Lung (tissue), 12 donors: ENCODE data around the gene EMD. TPM values are rescaled to one million over a fixed set of nuclear protein-coding genes. Genes with fewer than 3 reads are reported as not detected.

Source experiments
- ATAC-seq: fragments of 200-7000 bp; cut with Tn5 transposase; one replicate; pipeline ENCODE4 v1.9.1; 2020; ENCODE audit warnings: moderate number of reproducible peaks; ENCODE audit not compliant: insufficient read depth, low FRiP score
- DNase-seq, 3 donors: peaks; one replicate each; pipeline ENCODE4 v3.0.0-alpha.2; 2013 to 2017
- H3K27ac ChIP-seq, 2 donors: one replicate each; pipeline ENCODE4 v1.5.1; 2013; ENCODE audit warnings: mild to moderate bottlenecking in 2 of 2, moderate library complexity in 2 of 2, control low read depth in 1 of 2, inconsistent platforms in 1 of 2, low read depth in 1 of 2, low read length in 1 of 2
- H3K27me3 ChIP-seq, 3 donors: one replicate each; pipeline ENCODE4 v1.5.1; 2013; ENCODE audit warnings: low read length in 2 of 3; ENCODE audit not compliant: control insufficient read depth in 3 of 3, insufficient read depth in 3 of 3
- H3K36me3 ChIP-seq, 4 donors: one replicate each; pipeline ENCODE4 v1.5.1; 2013; ENCODE audit warnings: low read length in 4 of 4, mild to moderate bottlenecking in 1 of 4, moderate library complexity in 1 of 4; ENCODE audit not compliant: control insufficient read depth in 4 of 4, insufficient read depth in 4 of 4
- H3K4me1 ChIP-seq, 5 donors: one replicate each; pipeline ENCODE4 v1.5.1; 2013; ENCODE audit warnings: low read length in 5 of 5, mild to moderate bottlenecking in 2 of 5, moderate library complexity in 1 of 5; ENCODE audit not compliant: control insufficient read depth in 5 of 5, insufficient read depth in 5 of 5
- H3K4me3 ChIP-seq: one replicate; pipeline ENCODE4 v1.5.1; 2013; ENCODE audit warnings: mild to moderate bottlenecking, control low read depth, moderate library complexity
- H3K9ac ChIP-seq, 2 donors: one replicate each; pipeline ENCODE4 v1.5.1; 2013; ENCODE audit warnings: low read length in 2 of 2, control low read depth in 1 of 2; ENCODE audit not compliant: insufficient read depth in 1 of 2
- H3K9me3 ChIP-seq, 4 donors: one replicate each; pipeline ENCODE4 v1.5.1; 2013; ENCODE audit warnings: low read length in 3 of 4, mild to moderate bottlenecking in 1 of 4, moderate library complexity in 1 of 4; ENCODE audit not compliant: control insufficient read depth in 4 of 4, insufficient read depth in 3 of 4
- WGBS, 2 donors: extraction: QIAGEN DNeasy Blood & Tissue Kit; methylation state at CpG; one replicate each; pipeline ENCODE4 v1.1.7; 2013; 5-methylcytosine and 5-hydroxymethylcytosine counted together
- polyA plus RNA-seq, 2 donors: library from polyadenylated mRNA; stranded (reverse); fragments of 200-250 nt; gene quantifications; one replicate each; pipeline ENCODE4 v1.2.1, GENCODE V29; 2013
- total RNA-seq, 2 donors: library from RNA; depleted of rRNA in 1 of 2; stranded (reverse); fragments of >200 nt in 1 of 2; gene quantifications; one replicate each; pipeline ENCODE4 v1.2.1, GENCODE V29; 2014 to 2021
- TF ChIP-seq, protein P1 (sequence below): IDR thresholded peaks from 2 replicates; pipeline ENCODE4 v1.5.1; 2012; ENCODE audit warnings: mild to moderate bottlenecking; ENCODE audit errors: control extremely low read depth, extremely low read depth
- donor health status: control.
- donor health status: control.
- donor health status: Bipolar disorder and iron deficiency.
- donor health status: healthy.
- donor health status: DM: yes; HTN: yes; CAD: no.

Gene EMD
- total and polyA plus RNA-seq, 4 donors = 33.0 to 108 (median 74.8) TPM

DNA sequence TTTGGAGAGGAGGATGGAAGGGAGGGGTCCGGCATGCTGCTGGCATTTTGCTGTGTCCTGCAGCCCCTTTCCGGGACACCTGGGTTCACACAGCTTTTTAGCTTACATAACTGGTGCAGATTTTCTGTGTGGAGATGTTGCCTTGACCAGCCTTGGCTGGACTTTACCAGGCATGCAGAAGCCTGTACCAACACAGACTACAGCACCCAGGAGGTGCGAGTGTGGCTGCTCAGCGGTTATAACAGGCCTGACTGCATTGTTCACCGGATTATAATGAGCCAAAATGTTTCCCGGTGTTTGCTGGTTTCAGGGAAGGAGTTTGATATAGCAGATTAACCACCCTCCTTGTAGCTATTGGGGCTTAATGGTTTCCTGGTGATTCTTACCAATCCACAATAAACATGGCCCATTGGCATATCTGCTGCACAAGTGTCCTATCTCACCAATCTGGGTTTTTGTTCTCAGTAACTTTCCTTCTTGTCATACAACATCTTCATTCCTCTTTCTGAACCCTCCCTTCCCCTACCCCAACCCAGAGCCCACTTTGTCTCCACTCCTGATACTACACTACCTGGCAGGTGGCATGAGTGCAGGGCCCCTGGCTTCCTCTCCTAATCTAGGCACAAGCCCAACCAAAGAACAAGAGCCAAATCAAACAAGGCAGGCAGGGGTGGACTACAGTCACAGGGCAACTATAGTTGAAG, 23.0 kb downstream of the EMD start:
- H3K4me3 ChIP-seq = no peak overlapping the region
- WGBS, 2 donors = 70 to 73% methylated on average over 6 of the region's 6 CpGs
- H3K36me3 ChIP-seq = peaks cover 4 to 18% (median 13%) of the 10 kb centered on the region in 4 donors
- no peak for DNase-seq
- H3K27me3 ChIP-seq = no peaks in the 10 kb centered on the region
- H3K27ac ChIP-seq = no peak overlapping the region
- H3K4me1 ChIP-seq = peaks cover 0 to 14% (median 0%) of the 10 kb centered on the region in 5 donors
- H3K9ac ChIP-seq = no peak overlapping the region
- ATAC-seq = no peak
- TF ChIP-seq, protein P1, sequence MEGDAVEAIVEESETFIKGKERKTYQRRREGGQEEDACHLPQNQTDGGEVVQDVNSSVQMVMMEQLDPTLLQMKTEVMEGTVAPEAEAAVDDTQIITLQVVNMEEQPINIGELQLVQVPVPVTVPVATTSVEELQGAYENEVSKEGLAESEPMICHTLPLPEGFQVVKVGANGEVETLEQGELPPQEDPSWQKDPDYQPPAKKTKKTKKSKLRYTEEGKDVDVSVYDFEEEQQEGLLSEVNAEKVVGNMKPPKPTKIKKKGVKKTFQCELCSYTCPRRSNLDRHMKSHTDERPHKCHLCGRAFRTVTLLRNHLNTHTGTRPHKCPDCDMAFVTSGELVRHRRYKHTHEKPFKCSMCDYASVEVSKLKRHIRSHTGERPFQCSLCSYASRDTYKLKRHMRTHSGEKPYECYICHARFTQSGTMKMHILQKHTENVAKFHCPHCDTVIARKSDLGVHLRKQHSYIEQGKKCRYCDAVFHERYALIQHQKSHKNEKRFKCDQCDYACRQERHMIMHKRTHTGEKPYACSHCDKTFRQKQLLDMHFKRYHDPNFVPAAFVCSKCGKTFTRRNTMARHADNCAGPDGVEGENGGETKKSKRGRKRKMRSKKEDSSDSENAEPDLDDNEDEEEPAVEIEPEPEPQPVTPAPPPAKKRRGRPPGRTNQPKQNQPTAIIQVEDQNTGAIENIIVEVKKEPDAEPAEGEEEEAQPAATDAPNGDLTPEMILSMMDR = no peak
- H3K9me3 ChIP-seq = peaks cover 0 to 4% (median 2%) of the 10 kb centered on the region in 4 donors

DNA sequence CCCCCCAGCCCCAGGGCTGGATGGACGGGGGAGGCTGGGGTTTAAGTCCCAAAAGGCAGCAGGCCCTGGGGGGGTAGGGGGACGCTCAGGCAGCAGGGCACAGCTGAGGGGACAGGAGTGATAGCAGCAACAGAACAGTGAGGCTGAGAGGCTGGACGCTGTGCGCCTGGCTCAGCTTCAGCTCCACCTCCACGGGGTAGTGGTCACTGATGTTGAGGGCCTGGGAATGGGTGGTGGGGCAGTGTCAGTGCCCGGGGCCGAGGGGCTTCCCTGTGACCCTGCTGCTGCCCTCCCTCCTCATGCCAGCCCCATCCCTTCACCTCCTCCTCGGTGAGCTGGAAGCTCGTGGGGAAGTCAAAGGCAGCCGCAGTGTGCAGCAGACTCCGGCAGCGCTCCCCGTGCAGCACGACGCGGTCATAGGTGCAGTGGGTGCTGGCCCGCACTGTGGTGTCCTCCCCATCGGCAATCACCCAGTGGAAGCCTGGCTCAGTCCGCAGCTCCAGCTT, 23.6 kb downstream of the EMD start:
- WGBS, 2 donors = 80 to 91% methylated on average over 14 to 19 of the region's 19 CpGs
- ATAC-seq (no peak), DNase-seq (no peak)
- peaks cover 0 to 12% (median 0%) of the 10 kb centered on the region in 5 donors for H3K4me1 ChIP-seq
- H3K9ac ChIP-seq = no peak overlapping the region
- no peak overlapping the region for H3K27ac ChIP-seq
- TF ChIP-seq, protein P1 = no peak
- H3K9me3 ChIP-seq = peaks cover 0 to 4% (median 0%) of the 10 kb centered on the region in 4 donors
- no peak overlapping the region for H3K4me3 ChIP-seq
- H3K36me3 ChIP-seq = peaks cover 4 to 18% (median 13%) of the 10 kb centered on the region in 4 donors
- H3K27me3 ChIP-seq = no peaks in the 10 kb centered on the region

DNA sequence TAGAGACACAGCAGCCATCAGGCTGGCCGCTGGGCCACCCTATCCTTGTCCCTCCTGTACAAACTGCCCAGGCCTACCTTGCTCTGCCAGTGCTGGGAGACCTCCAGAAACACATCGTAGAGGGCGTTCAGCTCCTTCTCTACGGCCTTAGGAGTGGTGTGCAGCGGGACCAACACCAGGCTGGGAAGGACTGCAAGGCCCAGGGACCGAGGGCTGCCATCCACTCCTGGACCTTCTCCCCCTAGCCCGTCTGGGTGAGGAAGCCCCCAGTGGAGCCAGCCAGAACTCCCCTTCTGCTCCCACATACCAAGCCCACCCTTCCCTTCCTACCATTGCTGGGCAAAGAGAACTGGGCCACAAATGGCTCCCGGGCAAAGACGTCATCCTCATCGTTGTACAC, 24.1 kb downstream of the EMD start:
- TF ChIP-seq, protein P1 = no peak
- no peak overlapping the region for H3K9ac ChIP-seq
- H3K36me3 ChIP-seq = peaks cover 4 to 18% (median 13%) of the 10 kb centered on the region in 4 donors
- no peaks in the 10 kb centered on the region for H3K27me3 ChIP-seq
- H3K9me3 ChIP-seq = peaks cover 0 to 4% (median 0%) of the 10 kb centered on the region in 4 donors
- no peak overlapping the region for H3K27ac ChIP-seq
- WGBS, 2 donors = 84 to 86% methylated on average over 5 to 10 of the region's 10 CpGs
- no peak overlapping the region for H3K4me3 ChIP-seq
- H3K4me1 ChIP-seq = peaks cover 0 to 12% (median 0%) of the 10 kb centered on the region in 5 donors
- ATAC-seq = no peak
- DNase-seq = no peak
